HepG2 (cell line): ENCODE data around the gene LAMA5. TPM values are rescaled to one million over a fixed set of nuclear protein-coding genes. Genes with fewer than 3 reads are reported as not detected.

ENCODE experiments used
- GATAD2A ChIP-seq: IDR thresholded peaks from 2 replicates; pipeline ENCODE4 v1.6.1; 2016
- HMG20B ChIP-seq: conservative IDR thresholded peaks from 2 replicates; pipeline ENCODE4 v1.6.1; 2016; ENCODE audit warnings: missing genetic modification reagents, missing compliant biosample characterization
- HOXA7 ChIP-seq: sonication (generic); formaldehyde crosslinking; IDR thresholded peaks from 2 replicates; pipeline ENCODE4 v1.8.1; 2022; ENCODE audit warnings: mild to moderate bottlenecking, missing genetic modification reagents, moderate library complexity
- IRF2 ChIP-seq: IDR thresholded peaks from 2 replicates; pipeline ENCODE4 v1.6.1; 2018; ENCODE audit warnings: missing genetic modification reagents, missing compliant biosample characterization
- KAT2B ChIP-seq: fragments of 150-350 bp; IDR thresholded peaks from 2 replicates; pipeline ENCODE4 v1.6.1; 2014; ENCODE audit warnings: low read depth, low read length, borderline replicate concordance
- KDM5A ChIP-seq: fragments of 200-600 bp; sonication (generic); IDR thresholded peaks from 2 replicates; pipeline ENCODE4 v1.7.0; 2018; ENCODE audit warnings: antibody characterized with exemption, mild to moderate bottlenecking, low read length, borderline replicate concordance
- POGK ChIP-seq: sonication (generic); formaldehyde crosslinking; conservative IDR thresholded peaks from 2 replicates; pipeline ENCODE4 v1.8.0; 2022; ENCODE audit warnings: mild to moderate bottlenecking, moderate library complexity, missing genetic modification reagents
- RBM22 ChIP-seq: fragments of 200-400 bp; formaldehyde crosslinking; optimal IDR thresholded peaks from 2 replicates; pipeline ENCODE3; 2017; ENCODE audit warnings: mild to moderate bottlenecking, low read length, moderate library complexity
- SMAD1 ChIP-seq: sonication (generic); formaldehyde crosslinking; IDR thresholded peaks from 2 replicates; pipeline ENCODE4 v1.4.0; 2020; ENCODE audit warnings: missing genetic modification reagents, low read depth, mild to moderate bottlenecking, borderline replicate concordance
- SMAD3 ChIP-seq: sonication (generic); formaldehyde crosslinking; IDR thresholded peaks from 2 replicates; pipeline ENCODE4 v1.4.0; 2020; ENCODE audit warnings: missing genetic modification reagents
- SNRNP70 ChIP-seq: fragments of 200-400 bp; formaldehyde crosslinking; IDR thresholded peaks from 2 replicates; pipeline ENCODE4 v1.6.1; 2017; ENCODE audit warnings: mild to moderate bottlenecking, low read depth, low read length, moderate library complexity
- SRSF4 ChIP-seq: fragments of 200-400 bp; formaldehyde crosslinking; IDR thresholded peaks from one replicate; pipeline ENCODE4 v1.6.1; 2018; ENCODE audit warnings: mild to moderate bottlenecking, low read depth, low read length, moderate library complexity; ENCODE audit not compliant: poor library complexity, severe bottlenecking
- SUZ12 ChIP-seq: fragments of 150-350 bp; IDR thresholded peaks from 2 replicates; pipeline ENCODE4 v1.6.1; 2014; ENCODE audit warnings: low read depth, low read length
- TEAD2 ChIP-seq: sonication (generic); formaldehyde crosslinking; IDR thresholded peaks from 2 replicates; pipeline ENCODE4 v1.9.0; 2021; ENCODE audit warnings: missing genetic modification reagents
- ZFP62 ChIP-seq: sonication (generic); formaldehyde crosslinking; IDR thresholded peaks from 2 replicates; pipeline ENCODE4 v1.4.0; 2020; ENCODE audit warnings: missing genetic modification reagents
- ZFP82 ChIP-seq: sonication (generic); formaldehyde crosslinking; IDR thresholded peaks from 2 replicates; pipeline ENCODE4 v1.5.1; 2020; ENCODE audit warnings: mild to moderate bottlenecking, missing genetic modification reagents, borderline replicate concordance
- ZNF205 ChIP-seq: IDR thresholded peaks from 2 replicates; pipeline ENCODE4 v1.6.1; 2018; ENCODE audit warnings: missing biosample characterization, missing genetic modification reagents
- ZNF232 ChIP-seq: sonication (generic); formaldehyde crosslinking; IDR thresholded peaks from 2 replicates; pipeline ENCODE4 v1.4.0; 2020; ENCODE audit warnings: missing genetic modification reagents, borderline replicate concordance
- ZNF326 ChIP-seq: sonication (generic); formaldehyde crosslinking; IDR thresholded peaks from 2 replicates; pipeline ENCODE4 v1.4.0; 2020; ENCODE audit warnings: missing genetic modification reagents, borderline replicate concordance
- ZNF510 ChIP-seq: sonication (generic); formaldehyde crosslinking; IDR thresholded peaks from 2 replicates; pipeline ENCODE4 v1.4.0; 2020; ENCODE audit warnings: low read depth, mild to moderate bottlenecking, missing genetic modification reagents
- polyA plus RNA-seq, 8 experiments: library from polyadenylated mRNA; depleted of rRNA in 3 of 8; stranded (reverse) in 7 of 8; unstranded in 1 of 8; fragments of >200 nt; fragmentation: Illumina TruSeq in 4 of 8; extraction: Trizol in 4 of 8; gene quantifications; 2 replicates each; pipeline versions ENCODE4 v1.2.1 to v1.2.3, GENCODE V29; 2011 to 2016; ENCODE audit warnings: low read depth in 4 of 8, missing spikeins in 1 of 8, mixed read lengths in 1 of 8; ENCODE audit not compliant: insufficient read depth in 1 of 8
- total RNA-seq, 5 experiments: library from RNA; depleted of rRNA; stranded (reverse); fragments of >200 nt; fragmentation: Illumina TruSeq; extraction: Trizol; gene quantifications; 2 replicates each; pipeline ENCODE4 v1.2.3, GENCODE V29; 2016; ENCODE audit warnings: low read depth in 1 of 5
- TF ChIP-seq, protein P1 (sequence below): fragments of 450-650 bp; IDR thresholded peaks from 2 replicates; pipeline ENCODE4 v1.6.1; 2017
- TF ChIP-seq, protein P2 (sequence below): sonication (generic); formaldehyde crosslinking; IDR thresholded peaks from 2 replicates; pipeline ENCODE4 v1.4.0; 2020; ENCODE audit warnings: mild to moderate bottlenecking, missing genetic modification reagents
- TF ChIP-seq, protein P3 (sequence below): sonication (generic); formaldehyde crosslinking; IDR thresholded peaks from 2 replicates; pipeline ENCODE4 v1.4.0; 2020; ENCODE audit warnings: missing genetic modification reagents
- TF ChIP-seq, protein P4 (sequence below), 2 experiments: sonication (generic) in 1 of 2; formaldehyde crosslinking in 1 of 2; IDR thresholded peaks; 2 replicates each; pipeline versions ENCODE4 v1.4.0 to v1.6.1; 2018 to 2020; ENCODE audit warnings: missing genetic modification reagents in 2 of 2, borderline replicate concordance in 1 of 2, low read depth in 1 of 2, mild to moderate bottlenecking in 1 of 2, missing biosample characterization in 1 of 2

LAMA5 gene
- total and polyA plus RNA-seq, 2 of the 13 experiments (the other 11 are each of a cell fraction or from before 2014, with no cell fraction given): 21.0 to 44.7 TPM

DNA sequence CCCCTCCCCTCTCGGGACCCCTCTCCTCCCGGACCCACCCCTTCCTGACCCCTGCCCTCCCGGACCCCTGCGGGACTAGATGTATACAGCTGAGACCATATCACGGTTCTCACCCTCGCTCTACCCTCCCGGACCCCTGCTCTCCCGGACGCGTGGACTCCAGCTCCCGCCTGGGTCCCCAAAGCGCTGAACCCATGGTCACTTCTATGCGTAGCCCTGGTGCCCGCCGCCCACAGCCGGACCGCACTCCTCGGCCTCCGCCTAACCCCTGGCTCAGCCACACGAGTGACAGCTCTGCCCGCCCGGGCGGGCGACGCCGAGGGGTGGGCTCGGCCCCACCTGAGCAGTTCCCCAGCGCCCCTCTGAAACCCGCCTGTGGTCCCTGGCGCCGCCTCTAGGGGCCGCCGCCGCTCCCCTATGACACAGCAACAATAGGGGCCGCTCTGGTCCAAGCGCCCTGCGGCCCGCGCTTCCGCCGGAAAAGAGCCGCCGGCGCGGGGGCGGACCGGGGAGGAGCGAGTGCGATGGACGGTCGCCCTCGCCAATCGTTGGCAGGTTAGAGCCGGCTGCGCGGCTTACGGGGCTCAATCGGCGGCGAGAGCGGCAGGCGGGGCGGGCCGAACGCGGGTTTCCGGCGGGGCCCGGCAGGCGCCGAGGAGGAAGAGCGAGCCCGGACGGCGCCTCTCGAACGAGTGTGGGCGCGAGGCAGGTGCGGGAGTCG is 64.6 kb downstream of the LAMA5 start, which contains the start of gene ADRM1 (continued):
- TF ChIP-seq ZNF326 (CRISPR knock-in tag): no peak
- peak; percentile 74 for TF ChIP-seq GATAD2A (CRISPR knock-in tag)
- peak; percentile 97 for TF ChIP-seq SMAD3 (CRISPR knock-in tag)
- peak; percentile 98 for TF ChIP-seq POGK (CRISPR knock-in tag)
- TF ChIP-seq HMG20B (CRISPR knock-in tag): 0 out of 2 replicates have a peak, but pooled peaks have one; percentile 28
- peak; percentile 92 for TF ChIP-seq ZNF205 (CRISPR knock-in tag)
- no peak for TF ChIP-seq ZFP62 (CRISPR knock-in tag)
- TF ChIP-seq SUZ12: no peak
- TF ChIP-seq SRSF4: no peak
- no peak; the same call in 1 of the 2 replicates for TF ChIP-seq ZNF232 (CRISPR knock-in tag)
- TF ChIP-seq, protein P1, sequence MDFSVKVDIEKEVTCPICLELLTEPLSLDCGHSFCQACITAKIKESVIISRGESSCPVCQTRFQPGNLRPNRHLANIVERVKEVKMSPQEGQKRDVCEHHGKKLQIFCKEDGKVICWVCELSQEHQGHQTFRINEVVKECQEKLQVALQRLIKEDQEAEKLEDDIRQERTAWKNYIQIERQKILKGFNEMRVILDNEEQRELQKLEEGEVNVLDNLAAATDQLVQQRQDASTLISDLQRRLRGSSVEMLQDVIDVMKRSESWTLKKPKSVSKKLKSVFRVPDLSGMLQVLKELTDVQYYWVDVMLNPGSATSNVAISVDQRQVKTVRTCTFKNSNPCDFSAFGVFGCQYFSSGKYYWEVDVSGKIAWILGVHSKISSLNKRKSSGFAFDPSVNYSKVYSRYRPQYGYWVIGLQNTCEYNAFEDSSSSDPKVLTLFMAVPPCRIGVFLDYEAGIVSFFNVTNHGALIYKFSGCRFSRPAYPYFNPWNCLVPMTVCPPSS: no peak
- no peak for TF ChIP-seq ZNF510 (CRISPR knock-in tag)
- no peak for TF ChIP-seq TEAD2 (CRISPR knock-in tag)
- TF ChIP-seq HOXA7 (CRISPR knock-in tag): no peak
- TF ChIP-seq IRF2 (CRISPR knock-in tag): peak; percentile 91
- TF ChIP-seq KDM5A: peak; percentile 56
- TF ChIP-seq, protein P2, sequence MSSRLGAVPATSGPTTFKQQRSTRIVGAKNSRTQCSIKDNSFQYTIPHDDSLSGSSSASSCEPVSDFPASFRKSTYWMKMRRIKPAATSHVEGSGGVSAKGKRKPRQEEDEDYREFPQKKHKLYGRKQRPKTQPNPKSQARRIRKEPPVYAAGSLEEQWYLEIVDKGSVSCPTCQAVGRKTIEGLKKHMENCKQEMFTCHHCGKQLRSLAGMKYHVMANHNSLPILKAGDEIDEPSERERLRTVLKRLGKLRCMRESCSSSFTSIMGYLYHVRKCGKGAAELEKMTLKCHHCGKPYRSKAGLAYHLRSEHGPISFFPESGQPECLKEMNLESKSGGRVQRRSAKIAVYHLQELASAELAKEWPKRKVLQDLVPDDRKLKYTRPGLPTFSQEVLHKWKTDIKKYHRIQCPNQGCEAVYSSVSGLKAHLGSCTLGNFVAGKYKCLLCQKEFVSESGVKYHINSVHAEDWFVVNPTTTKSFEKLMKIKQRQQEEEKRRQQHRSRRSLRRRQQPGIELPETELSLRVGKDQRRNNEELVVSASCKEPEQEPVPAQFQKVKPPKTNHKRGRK: no peak
- TF ChIP-seq, protein P3, sequence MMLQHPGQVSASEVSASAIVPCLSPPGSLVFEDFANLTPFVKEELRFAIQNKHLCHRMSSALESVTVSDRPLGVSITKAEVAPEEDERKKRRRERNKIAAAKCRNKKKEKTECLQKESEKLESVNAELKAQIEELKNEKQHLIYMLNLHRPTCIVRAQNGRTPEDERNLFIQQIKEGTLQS: peak; percentile 46; the same call in 1 of the 2 replicates
- TF ChIP-seq, protein P4, sequence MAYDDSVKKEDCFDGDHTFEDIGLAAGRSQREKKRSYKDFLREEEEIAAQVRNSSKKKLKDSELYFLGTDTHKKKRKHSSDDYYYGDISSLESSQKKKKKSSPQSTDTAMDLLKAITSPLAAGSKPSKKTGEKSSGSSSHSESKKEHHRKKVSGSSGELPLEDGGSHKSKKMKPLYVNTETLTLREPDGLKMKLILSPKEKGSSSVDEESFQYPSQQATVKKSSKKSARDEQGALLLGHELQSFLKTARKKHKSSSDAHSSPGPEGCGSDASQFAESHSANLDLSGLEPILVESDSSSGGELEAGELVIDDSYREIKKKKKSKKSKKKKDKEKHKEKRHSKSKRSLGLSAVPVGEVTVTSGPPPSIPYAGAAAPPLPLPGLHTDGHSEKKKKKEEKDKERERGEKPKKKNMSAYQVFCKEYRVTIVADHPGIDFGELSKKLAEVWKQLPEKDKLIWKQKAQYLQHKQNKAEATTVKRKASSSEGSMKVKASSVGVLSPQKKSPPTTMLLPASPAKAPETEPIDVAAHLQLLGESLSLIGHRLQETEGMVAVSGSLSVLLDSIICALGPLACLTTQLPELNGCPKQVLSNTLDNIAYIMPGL (CRISPR knock-in tag; IDR thresholded peaks at IDR 0.05; ENCODE audit: borderline replicate concordance in 1 of 2, low read depth in 1 of 2): peak; percentile 93 to 97; a peak in 3 of 4 replicates
- peak; percentile 80 for TF ChIP-seq RBM22
- TF ChIP-seq SNRNP70: no peak
- TF ChIP-seq SMAD1 (CRISPR knock-in tag): peak; percentile 76; the same call in 1 of the 2 replicates
- TF ChIP-seq KAT2B: no peak
- peak; percentile 86 for TF ChIP-seq ZFP82 (CRISPR knock-in tag)
